ENCODE measurements around the gene MED8.
A peak's percentile ranks its signal among the peaks of the same experiment; 100 is the strongest.
"Not testable (repeated sequence)": the region's sequence is repeated elsewhere in the genome, so short reads cannot be mapped to it uniquely, and the experiment has no call there.

Gene MED8

DNA sequence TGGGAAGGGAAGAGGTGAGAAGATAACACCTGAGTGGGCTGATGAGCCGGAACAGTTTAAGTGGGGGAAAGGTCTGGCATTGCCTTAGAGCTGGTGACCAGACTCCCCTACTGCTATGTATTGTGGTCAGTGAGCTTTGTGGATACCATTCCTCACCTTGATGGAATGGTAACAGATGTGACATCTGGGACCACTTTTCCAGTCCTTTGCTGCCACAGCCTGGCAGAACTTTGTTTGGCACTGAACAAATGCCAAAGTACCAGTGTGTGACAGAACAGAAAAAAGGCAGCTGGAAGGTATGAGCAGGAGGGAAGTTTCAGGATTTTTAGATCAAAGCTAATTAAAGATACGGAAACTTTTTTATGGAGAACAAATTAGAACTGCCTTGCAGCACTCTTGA lies 6.2 kb downstream of the MED8 start:
- no peak for DNase-seq (ENCODE audit: low read depth)

DNA sequence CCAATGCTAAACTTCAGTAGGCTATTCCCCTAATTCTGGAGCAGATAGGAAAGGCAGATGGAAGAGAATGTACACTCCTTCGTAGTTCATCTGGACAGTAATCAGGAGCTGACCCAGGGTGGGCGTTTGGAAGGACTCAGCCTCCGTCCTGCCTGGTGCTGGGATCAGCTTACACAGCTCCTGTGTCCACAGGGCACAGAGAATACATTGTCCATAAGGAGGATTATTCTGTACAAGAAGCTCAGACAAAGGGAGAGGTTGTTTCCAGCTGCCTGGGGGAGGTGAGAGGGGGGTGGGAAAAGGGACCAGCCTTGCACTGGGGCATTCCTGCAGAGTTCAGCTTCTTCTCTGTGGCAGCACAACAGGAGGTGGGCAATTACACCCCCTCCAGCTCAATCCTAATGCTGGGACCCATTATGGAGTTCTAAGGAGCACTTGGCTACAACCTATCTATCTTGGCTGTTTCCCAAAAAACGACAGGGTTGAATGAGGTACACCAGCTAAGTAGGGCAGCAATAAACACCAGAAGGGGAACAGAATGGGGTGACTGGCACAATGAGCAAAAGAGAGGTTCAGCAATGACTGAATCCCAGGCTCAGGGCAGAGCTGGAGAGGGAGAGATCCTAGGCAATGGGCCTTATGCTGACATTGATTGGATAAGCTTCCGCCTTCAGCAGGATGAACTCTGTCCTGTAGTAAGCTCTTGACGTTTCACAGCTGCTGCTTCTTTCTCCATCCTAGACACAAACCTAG lies 7.4 kb downstream of the MED8 start:
- no peak for DNase-seq (ENCODE audit: low read depth)

DNA sequence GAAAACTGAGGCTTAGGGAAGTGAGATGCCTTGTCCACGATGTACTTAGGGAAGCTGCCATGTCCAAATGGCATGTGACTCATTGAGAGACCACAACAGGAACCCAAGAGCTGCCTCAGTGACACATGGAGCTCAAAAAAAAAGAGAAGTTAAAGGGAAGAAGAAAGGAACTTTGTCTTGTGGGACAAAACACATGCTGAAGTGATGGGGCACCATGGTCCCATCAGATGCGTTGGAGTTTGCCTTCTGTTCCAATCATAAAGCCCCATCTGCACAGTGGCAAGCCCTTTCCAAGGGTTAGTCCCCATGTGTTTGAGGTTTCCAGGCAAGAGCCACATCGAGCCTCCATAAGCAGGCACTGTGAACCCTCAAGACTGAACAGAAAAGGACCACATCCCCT lies 8.0 kb downstream of the MED8 start:
- no peak for DNase-seq (ENCODE audit: low read depth)

DNA sequence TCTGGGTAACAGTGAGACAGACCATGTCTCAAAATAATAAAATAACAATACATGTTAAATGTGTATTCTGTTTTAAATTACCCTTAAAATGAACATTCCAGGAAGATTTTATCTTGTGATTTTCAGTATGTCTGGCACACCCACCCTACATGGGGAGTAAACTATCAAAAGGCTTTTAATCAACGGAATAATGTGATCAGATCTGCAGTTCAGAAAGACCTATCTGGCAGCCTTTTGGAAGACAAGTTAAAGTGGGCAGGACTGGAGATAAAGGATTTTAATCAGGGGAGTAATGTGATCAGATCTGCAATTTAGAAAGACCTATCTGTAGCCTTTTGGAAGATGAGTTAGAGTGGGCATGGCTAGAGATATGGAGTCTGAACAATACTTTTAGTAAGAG lies 10.1 kb downstream of the MED8 start:
- DNase-seq (ENCODE audit: low read depth), result no peak

DNA sequence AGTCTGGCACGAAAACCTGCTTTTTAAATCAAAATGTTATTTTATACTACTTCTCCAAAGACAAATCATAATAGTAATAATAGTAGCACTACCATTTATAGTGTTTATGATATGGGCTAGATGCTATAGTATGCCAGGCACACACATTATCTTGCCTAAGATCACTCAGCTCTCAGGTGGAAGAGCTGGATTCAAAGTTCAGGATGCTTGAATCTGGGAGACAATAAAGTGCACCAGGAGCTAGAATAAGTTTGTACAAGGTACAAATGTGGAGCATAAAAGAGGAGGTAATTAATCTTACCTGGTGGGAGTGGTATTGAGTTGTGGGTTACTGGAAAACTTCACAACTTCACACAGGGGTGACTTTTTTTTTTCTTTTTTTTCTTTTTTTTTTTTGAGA lies 11.8 kb downstream of the MED8 start:
- no peak for DNase-seq (ENCODE audit: low read depth)

DNA sequence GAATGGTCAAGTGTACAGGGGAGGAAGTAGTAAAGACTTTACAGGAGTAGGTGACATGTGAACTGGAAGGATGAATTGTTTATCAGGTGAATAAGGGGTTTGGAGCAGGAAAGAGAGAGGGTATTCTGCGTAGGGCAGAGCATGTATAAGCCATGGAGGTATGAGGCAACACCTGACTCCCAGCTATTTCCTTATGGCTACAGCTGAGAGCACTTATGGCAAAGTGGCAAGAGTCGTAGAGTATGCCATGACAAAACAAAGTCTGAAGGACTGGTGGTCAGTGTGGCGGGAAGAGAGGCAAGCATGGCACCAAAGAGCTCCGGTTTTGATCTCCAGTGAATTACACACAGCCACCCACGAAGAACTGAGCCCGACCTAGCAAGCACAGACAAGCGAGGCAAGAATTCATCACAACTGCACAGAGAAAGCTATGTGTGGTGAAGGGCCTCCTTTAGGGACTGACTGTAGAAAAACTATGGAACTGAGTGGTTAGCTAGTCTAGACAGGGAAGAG lies 12.8 kb downstream of the MED8 start:
- no peak for DNase-seq (ENCODE audit: low read depth)

DNA sequence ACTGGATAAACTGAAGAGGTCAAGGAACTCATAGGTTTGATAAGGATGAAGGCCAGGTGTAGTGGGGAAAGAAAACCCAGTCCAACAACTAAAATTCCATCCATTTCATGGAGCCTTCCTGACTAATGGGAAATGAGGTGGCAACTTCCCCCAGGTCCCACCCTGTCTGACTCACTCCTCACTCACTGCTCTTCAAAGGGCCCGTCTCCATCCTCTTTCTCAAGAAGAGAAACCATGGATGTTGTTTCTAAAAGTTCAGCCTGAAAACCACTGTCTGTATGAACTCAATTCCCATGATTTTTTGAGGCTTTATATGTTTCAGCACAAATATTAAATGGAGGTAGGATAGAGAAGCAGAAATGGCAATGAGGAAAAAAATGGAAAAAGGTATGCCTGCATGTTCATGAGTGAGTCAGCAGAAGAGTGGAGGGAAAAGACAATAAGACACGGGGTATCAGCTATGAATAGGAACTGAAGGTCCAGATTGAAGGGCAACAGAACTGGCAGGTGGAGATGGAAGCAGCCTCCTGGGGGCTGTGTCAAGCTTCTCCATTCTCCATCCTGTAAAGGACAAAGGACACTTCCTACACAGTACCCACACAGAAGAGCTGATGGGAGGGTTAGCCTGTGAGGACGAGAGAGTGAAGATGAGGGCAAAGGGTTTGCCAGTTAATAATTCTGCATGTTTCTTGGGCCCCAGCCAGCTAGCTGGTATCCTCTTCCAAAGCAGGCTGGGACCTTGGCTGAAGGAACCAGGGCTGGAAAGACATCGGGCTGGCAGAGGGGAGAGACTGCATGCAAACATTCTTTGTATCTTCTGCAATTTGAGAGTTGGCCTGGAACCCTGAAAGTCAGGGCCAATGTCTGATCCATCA lies 16.3 kb downstream of the MED8 start:
- no peak for DNase-seq (ENCODE audit: low read depth)

DNA sequence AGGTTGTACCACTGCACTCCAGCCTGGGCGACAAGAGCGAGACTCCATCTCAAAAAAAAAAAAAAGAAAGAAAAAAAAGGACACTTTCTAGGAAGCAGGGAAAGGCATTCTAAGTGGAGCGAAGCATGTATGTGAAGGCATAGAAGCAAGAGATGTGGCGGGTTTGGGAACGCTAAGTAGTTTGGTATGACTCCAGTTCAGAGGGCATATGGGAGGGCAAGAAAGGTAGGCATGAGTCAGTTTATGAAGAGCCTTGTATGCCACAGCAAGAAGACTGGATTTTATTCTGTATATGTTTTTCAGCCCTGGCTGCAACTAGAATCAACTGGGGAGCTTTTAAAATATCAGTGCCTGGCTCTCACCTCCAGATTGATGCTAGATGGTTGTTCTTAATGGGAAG lies 17.4 kb downstream of the MED8 start:
- DNase-seq (ENCODE audit: low read depth), result no peak

DNA sequence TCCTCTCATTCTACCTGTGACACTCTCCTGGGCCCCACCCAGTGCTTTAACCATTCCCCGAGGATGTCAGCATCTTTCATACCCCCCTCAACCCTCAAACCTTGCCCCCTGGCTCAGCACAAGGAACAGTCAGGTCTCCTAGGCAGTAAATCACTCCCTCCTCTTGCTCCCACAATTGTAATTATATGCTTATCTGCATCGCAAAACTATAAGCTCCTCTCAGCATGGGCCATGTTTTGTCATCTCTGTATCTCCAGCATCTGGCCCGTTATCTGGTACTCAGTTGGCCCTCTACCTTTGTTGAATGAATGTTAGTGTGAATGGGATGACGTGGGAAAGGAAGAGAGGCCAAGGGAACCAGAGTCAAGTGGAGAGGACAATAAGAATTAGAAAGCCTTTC lies 19.0 kb downstream of the MED8 start:
- no peak for DNase-seq (ENCODE audit: low read depth)

DNA sequence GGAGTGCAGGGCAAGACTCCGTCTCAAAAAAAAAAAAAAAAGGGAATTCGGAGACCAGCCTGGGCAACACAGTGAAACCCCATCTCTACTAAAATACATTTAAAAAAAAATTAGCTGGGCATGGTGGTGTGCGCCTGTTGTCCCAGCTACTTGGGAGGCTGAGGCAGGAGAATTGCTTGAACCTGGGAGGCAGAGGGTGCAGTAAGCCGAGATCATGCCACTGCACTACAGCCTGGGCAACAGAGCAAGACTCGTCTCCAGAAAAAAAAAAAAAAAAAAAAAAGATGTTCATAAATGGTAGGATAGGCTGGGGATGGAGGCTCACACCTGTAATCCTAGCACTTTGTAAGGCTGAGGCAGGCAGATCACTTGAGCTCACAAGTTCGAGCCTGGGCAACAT lies 19.8 kb downstream of the MED8 start:
- DNase-seq (ENCODE audit: low read depth), result not testable (repeated sequence)

DNA sequence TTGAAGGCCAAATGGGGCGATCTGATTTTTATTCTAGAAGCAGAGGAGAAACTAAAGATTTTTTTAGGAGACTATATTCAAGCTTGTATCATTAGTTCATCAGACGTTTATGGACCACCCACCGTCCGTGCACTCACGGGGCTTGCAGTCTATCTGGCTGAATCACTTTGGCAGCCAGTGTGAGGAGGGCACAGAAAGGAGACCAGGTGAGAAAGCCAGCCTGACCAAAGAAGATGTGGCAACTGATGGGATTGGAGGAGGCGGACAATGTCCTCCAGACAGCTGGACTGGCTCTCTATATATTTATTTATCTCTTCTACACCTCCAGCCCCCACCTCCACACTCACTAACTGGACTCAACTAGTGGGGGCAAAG lies 21.0 kb downstream of the MED8 start:
- DNase-seq (ENCODE audit: low read depth), result no peak

DNA sequence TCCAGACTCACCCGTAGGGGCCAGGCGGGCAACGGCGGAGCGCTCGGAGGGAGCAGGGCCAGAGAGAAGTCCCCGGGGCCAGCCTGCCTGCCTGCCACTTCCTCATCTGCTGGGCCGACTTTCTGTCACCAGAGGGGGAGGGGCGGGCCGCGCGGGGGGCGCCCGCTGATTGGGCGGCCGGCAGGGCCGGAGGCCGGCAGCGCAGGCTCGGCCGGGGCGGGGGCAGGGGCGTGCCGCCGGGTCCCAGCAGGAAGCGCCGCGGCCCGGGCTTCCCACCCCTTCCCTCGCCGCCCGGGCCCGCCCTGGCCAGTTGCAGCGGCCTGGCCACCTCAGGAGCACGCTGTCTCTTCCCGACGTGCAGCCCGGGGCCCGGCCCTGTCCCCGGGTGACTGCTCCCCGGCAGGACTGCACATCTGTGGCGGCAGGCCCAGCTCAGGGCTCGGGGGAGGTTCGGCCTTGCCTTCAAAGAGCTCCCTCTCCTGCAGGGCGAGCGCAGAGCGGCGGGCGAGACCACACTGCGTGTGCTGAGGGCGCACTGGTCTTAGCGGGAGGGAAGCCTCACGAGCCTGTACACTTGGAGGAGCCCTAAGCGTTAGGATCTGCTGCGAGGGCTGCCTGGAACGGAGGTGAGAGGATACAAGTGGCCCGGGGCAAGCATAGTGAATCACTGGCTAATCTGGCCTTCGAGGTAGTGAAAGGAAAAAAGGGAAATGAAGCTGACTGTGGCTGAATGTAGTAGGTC lies 21.5 kb downstream of the MED8 start, which contains the start of gene ELOVL1:
Gene ELOVL1, minus strand, starts transcription at position 108 of the 742 bp plus-strand sequence. CDS start 2,402 bp downstream, outside the sequence.
- peak; percentile 81 for DNase-seq (ENCODE audit: low read depth)

DNA sequence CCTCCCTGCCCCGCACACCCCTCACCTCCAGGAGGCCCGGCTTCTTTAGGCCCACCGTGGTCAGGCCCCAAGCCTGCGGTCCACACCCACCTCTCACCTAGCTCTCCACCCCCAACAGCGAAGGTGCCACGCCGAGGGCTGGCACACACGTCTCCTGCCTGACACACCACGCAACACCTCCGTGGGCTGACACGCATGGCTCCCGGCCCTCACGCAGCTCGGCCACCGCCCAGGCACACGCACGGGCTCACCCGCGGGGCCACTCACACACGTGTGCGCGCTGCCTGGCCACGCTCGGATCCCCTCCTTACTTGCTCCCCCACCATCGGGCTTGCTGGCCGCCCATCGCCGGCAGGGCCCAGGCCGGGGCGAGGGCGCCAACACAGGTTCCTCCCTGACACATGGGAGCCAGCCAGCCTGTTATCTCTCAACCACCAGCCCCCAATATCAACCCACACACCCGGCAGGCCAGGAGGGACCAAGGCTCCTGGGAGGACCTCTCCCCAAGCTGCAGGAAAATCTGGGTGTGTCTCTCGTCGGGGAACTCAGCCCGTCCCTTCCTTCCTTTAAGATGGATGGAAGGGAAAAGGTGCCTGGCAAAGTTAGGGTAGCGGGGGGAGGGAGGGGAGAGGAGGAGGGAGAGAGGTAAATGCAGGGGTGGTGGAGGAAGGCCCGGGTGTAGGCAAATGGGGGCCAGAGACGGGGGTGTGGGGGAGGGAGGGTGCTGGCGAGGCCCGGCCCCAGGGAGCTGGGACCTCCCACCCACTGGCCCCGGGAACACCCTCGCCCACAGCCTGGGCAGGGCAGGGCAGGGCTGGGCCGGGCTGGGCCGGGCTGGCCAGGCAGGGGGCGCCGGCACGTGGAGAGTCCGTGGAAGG lies 22.3 kb downstream of the MED8 start:
- no peak for DNase-seq (ENCODE audit: low read depth)

DNA sequence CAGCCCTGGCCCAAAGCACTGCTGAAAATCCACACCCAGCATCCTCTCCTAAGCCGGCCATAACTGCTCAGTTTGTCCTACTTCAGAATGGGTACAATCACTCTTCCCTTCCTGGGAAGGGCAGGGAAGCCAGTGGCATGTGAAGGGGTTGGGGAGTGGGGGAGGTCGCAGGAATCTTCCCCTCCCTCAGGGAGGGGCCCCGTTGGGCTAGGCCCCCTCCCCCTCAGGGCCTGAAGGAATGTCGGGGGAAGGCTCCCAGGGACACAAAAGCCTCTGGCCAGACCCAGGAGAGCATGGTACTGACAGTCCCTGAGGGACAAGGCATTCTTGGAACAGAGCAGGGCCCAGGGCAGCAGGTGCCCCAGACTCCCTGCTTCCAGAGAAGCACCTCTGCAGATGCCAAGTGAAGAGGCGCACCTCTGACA lies 23.0 kb downstream of the MED8 start:
- DNase-seq (ENCODE audit: low read depth), result no peak

DNA sequence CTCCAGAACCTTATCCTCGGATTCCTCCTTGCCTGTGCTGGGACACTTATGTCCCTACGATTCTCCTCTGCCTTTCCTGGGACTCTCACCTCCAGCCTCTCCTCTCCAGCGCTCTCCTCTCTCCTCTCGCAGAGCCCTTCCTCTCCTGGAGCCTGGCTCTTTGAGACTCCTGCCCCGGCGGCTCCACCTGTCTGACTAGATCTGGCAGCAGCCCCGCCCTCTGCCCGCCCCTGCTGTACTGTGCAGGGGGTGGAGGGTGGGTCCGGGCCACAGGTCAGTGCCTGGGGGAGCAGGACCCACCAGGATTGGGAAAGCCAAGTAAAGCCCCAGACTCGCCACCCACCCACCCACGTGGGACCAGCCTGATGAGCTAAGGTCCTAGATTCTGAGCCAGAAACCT lies 23.4 kb downstream of the MED8 start:
- no peak for DNase-seq (ENCODE audit: low read depth)

DNA sequence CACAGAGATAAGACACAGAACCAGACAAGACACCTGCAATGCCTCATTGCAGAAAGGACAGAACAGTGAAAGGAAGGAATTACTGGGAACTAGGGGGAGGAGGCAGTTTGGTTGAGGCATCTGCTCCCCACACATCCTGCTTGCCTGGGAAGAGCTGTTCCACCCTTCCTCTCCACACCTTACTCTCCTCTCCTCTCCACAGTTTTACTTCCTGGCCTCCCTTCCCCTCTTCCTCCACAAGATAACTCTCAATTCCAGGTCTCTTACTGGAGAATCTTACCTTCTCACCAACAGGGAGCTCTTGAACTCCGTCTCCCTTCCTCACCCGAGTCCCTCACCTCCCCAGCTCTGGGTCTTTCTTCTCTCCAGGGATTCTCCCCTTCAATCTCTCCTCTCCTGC lies 23.9 kb downstream of the MED8 start:
- no peak for DNase-seq (ENCODE audit: low read depth)

DNA sequence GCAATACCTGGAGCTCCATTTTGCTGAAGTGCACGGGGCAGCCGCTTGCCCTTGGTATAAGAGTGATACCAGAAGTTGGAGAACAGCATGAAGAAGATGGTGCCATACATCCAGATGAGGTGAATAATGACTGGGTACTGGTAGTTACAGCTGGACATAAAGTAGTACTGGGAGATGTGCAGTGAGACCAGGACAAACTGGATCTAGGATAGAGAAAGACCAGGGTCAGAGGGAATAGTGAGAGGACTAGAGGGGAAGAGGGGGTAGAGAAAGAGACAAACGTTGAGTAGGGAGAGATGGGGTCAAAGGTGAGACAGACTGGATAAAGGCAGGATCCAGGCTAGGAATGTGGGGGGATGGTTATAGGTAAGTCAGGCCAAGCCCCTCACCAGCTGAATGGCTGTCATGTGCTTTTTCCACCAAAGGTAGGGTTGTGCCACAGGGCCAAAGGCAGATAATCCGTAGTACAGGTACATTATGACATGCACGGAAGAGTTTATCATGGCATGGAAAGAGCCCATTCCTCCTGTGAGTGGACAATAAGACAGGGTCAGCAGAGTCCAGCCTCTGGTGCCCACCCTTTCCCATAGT lies 25.6 kb downstream of the MED8 start:
- DNase-seq (ENCODE audit: low read depth), result no peak

DNA sequence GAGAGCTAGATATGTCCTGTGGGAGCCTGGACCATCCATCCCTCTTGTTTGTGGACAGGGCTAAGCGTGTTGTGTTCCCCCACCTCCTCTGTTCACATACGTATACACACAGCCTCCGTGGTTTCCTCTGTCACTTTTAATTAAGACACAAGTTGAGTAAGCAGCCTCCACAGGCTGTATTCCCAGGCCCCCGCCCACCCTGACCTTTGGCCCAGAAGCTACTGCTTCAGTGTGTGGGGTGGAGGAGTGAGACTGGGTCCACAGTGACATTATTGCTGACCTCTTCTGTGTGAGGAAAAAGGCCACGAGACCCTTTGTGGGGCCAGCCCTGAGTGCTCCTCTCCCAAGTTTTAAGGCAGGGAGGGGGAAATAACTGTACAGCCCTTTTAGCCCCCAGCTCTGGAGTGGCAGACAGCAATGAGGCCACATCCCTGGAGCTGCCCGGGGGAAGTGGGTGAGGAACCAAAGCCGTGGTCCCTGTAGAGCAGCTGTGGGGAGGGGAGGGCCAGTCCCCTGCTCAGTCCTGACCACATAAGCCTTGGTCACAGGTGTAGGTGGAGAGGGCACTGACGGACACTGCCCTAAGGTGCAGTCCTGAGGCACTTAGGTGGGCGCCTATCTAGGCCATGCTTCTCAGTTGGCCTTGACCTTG lies 26.2 kb downstream of the MED8 start:
- no peak for DNase-seq (ENCODE audit: low read depth)

DNA sequence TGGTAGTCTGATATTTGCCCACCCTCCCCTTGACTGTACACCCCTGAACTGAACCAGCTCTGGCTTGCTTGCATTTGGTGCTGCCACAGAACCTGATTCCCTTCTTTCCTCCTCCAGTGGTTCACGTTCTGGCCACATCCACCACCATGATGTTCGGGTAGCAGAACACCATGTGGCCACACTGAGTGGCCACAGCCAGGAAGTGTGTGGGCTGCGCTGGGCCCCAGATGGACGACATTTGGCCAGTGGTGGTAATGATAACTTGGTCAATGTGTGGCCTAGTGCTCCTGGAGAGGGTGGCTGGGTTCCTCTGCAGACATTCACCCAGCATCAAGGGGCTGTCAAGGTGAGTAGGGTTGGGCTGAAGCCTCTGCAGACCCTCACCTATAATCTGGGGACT lies 29.0 kb downstream of the MED8 start:
- no peak for DNase-seq (ENCODE audit: low read depth)

DNA sequence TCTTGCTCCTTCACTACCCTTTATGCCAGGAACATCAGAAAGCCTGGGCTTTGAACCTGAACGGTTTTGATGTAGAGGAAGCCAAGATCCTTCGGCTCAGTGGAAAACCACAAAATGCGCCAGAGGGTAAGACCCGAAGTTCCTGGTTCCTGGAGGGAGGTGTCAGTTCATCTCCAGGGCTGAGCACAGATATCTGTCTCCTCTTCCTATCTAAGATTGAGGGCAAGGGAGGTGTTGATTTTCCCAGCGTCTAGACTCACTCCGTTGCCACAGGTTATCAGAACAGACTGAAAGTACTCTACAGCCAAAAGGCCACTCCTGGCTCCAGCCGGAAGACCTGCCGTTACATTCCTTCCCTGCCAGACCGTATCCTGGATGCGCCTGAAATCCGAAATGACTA lies 29.9 kb downstream of the MED8 start:
- no peak for DNase-seq (ENCODE audit: low read depth)

Data from stimulated activated CD8-positive, alpha-beta memory T cell treated with anti-CD3 and anti-CD28 coated beads, Interleukin-7, amount 100 ng/mL, for 24 hours (primary cell).